NCI-H748 treated with DMSO at 0.1 percent for 48 hours (cell line): ENCODE data around the gene SLC29A2.
"Not testable (repeated sequence)": the region's sequence is repeated elsewhere in the genome, so short reads cannot be mapped to it uniquely, and the experiment has no call there.

Source experiments
- DNase-seq: peaks from one replicate; lab custom pipeline; 2025; lab: John Stamatoyannopoulos, UW

Gene SLC29A2

GRCh38 chr11:66384316-66384715 lies 12.8 kb upstream of the SLC29A2 start:
- DNase-seq = not testable (repeated sequence)

GRCh38 chr11:66380264-66380663 lies 8.7 kb upstream of the SLC29A2 start:
- not testable (repeated sequence) for DNase-seq

GRCh38 chr11:66373690-66374287 lies 2.2 kb upstream of the SLC29A2 start:
- DNase-seq = not testable (repeated sequence)

GRCh38 chr11:66373265-66373664 lies 1.7 kb upstream of the SLC29A2 start:
- no peak for DNase-seq

- DNase-seq = no peak
Measured at GRCh38 chr11:66369073-66369894, 2.3 kb downstream of the SLC29A2 start.

GRCh38 chr11:66368484-66368883 lies 3.1 kb downstream of the SLC29A2 start:
- no peak for DNase-seq

GRCh38 chr11:66367561-66368312 lies 3.8 kb downstream of the SLC29A2 start:
- DNase-seq = no peak

- DNase-seq = no peak
Measured at GRCh38 chr11:66366844-66367477, 4.6 kb downstream of the SLC29A2 start.

GRCh38 chr11:66365711-66366619 lies 5.6 kb downstream of the SLC29A2 start:
- DNase-seq = no peak

- DNase-seq = no peak
Measured at GRCh38 chr11:66365166-66365565, 6.4 kb downstream of the SLC29A2 start.

GRCh38 chr11:66363805-66364535 lies 7.6 kb downstream of the SLC29A2 start:
- no peak for DNase-seq

GRCh38 chr11:66363187-66363601 lies 8.4 kb downstream of the SLC29A2 start:
- DNase-seq = no peak

- no peak for DNase-seq
Measured at GRCh38 chr11:66362481-66363147, 8.9 kb downstream of the SLC29A2 start.

GRCh38 chr11:66361502-66361941 lies 10.0 kb downstream of the SLC29A2 start:
- DNase-seq = no peak

- no peak for DNase-seq
Measured at GRCh38 chr11:66360406-66361073, 11.0 kb downstream of the SLC29A2 start.

- no peak for DNase-seq
Measured at GRCh38 chr11:66359662-66360087, 11.9 kb downstream of the SLC29A2 start.

- DNase-seq = not testable (repeated sequence)
Measured at GRCh38 chr11:66350560-66351235, 20.9 kb downstream of the SLC29A2 start.

- DNase-seq = no peak
Measured at GRCh38 chr11:66349084-66349386, 22.5 kb downstream of the SLC29A2 start.
